Medulla oblongata (tissue), 1 donor: Measurements from ENCODE around the gene IRAK3.
A peak's percentile ranks its signal among the peaks of the same experiment; 100 is the strongest.

Experiments
- DNase-seq: peaks from one replicate; pipeline ENCODE4 v3.0.0-alpha.2; 2015; ENCODE audit errors: extremely low spot score

IRAK3 gene, protein sequence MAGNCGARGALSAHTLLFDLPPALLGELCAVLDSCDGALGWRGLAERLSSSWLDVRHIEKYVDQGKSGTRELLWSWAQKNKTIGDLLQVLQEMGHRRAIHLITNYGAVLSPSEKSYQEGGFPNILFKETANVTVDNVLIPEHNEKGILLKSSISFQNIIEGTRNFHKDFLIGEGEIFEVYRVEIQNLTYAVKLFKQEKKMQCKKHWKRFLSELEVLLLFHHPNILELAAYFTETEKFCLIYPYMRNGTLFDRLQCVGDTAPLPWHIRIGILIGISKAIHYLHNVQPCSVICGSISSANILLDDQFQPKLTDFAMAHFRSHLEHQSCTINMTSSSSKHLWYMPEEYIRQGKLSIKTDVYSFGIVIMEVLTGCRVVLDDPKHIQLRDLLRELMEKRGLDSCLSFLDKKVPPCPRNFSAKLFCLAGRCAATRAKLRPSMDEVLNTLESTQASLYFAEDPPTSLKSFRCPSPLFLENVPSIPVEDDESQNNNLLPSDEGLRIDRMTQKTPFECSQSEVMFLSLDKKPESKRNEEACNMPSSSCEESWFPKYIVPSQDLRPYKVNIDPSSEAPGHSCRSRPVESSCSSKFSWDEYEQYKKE

DNA sequence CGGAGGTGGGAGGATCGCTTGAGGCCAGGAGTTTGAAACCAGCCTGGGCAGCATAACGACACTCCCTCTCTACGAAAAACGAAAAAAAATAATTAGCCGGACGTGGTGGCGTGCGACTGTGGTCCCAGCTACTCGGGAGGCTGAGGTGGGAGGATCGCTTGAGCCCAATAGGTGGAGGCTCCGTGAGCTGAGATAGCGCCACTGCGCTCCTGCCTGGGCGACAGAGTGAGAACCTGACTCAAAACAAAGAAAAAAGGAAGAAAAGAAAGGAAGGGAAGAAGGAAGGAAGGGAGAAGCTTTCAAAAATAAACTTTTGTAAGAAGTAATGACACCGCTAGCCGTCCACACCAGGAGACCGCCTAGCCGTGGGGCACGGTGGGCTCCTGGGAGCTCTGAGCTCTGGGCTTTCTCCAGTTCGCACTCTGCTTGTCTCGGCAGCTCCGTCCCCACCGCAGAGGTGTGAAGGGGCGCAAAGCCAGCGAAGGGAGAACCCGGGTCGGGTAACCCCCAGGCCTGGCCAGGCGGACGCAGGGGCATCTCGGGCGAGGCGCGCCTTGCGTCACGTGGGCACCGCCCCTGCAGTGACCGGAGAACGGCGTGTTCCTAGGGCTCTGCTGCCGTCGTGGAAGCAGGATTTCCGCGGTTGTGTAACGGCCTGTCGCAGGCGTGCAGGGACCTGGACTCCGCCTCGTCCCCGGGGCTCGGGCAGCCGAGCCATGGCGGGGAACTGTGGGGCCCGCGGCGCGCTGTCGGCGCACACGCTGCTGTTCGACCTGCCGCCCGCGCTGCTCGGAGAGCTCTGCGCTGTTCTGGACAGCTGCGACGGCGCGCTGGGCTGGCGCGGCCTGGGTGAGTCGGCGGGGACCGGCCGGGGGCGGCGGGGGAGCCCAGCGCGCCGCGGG is at the start of gene IRAK3:
Gene IRAK3, plus strand, starts transcription at position 631 of the 902 bp plus-strand sequence. Its CDS starts 86 bp downstream, at position 717.
- DNase-seq: peak; percentile 41

- no peak for DNase-seq
Observed at GRCh38 chr12:66139328-66139727, 49.7 kb upstream of the IRAK3 start.

- no peak for DNase-seq
Observed at GRCh38 chr12:66140731-66141130, 48.3 kb upstream of the IRAK3 start.

- no peak for DNase-seq
Observed at GRCh38 chr12:66141299-66141698, 47.7 kb upstream of the IRAK3 start.

- DNase-seq: no peak
Observed at GRCh38 chr12:66142826-66143225, 46.2 kb upstream of the IRAK3 start.

GRCh38 chr12:66143868-66144267 is 45.1 kb upstream of the IRAK3 start:
- DNase-seq: no peak

GRCh38 chr12:66144791-66145754 is 43.9 kb upstream of the IRAK3 start:
- DNase-seq: peak; percentile 25

DNA sequence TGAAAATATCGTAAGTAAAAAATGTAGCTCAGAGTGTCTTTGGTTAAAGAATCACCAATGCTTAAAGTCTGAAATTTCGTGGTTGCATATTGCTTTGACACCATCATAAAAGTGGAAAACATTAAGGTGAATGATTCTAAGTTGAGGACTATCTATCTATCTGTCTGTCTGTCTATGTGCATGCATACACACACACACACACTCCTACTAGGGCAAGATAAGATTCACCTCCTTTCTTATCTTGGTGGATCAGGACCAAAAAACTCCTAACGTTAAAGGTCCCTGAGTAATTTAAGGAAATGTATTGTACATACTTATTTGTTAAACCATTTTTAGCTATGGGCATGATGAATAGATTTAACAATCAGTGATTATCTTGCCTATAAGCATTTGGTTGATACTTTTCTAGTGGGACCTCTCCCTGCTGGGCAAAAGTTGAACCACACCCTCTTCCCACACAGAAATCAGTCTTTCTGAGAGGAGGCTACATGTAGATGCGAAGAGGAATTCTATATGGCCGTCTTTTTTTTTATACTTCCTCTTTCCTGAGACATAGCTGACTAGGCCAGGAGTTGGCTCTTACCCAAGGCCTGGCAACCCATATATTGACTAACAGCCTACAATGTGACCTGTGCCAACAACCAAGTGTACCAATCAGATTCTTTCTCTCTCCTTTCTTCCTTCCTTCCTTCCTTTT is 39.2 kb upstream of the IRAK3 start:
- DNase-seq: no peak

DNA sequence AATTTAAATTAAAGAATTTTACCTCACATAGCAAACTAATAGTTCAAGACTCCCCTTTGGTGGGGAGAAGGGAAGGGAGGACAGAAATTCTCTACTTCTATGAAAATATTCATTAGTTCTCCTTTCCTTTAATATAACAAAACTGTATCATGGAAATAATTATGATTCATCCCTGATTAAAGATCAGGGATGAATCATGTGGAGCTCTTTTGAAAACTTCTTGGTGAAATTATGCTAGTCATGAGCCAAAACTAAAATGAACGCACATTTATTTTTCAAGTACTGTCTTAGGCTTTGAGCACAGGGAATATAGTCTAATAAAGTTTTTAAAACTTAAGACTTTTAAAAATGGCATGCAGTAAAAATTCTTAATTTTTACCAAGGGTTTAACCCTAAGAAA is 36.3 kb upstream of the IRAK3 start:
- no peak for DNase-seq

- no peak for DNase-seq
Observed at GRCh38 chr12:66154776-66155175, 34.2 kb upstream of the IRAK3 start.

- no peak for DNase-seq
Observed at GRCh38 chr12:66156654-66157053, 32.4 kb upstream of the IRAK3 start.

- DNase-seq: no peak
Observed at GRCh38 chr12:66159123-66159522, 29.9 kb upstream of the IRAK3 start.

DNA sequence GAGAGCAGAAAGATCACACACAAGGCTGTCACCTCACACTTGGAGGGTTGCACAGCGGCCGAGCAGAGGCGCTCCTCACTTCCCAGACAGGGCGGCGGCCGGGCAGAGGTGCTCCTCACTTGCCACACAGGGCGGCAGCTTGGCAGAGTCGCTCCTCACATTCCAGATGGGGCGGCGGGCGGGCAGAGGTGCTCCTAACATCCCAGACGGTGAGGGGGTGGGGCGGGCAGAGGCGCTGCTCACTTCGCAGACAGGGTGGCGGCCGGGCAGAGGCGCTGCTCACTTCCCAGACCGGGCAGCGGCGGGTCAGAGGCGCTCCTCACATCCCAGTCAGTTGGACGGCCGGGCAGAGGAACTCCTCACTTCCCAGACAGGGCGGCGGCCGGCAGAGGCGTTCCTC is 28.3 kb upstream of the IRAK3 start:
- no peak for DNase-seq

GRCh38 chr12:66162701-66163100 is 26.3 kb upstream of the IRAK3 start:
- no peak for DNase-seq

DNA sequence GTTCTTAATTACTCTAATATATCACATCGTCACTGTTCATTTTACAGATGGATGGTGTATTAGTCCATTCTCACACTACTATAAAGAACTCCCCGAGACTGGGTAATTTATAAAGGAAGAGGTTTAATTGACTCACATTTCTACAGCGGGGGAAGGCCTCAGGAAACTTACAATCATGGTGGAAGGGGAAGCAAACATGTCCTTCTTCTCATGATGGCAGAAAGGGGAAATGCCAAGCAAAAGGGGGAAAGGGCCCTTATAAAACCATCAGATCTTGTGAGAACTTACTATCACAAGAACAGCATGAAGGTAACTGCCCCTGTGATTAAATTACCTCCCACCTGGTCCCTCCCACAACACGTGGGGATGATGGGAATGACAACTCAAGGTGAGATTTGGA is 25.7 kb upstream of the IRAK3 start:
- no peak for DNase-seq

GRCh38 chr12:66164349-66164821 is 24.6 kb upstream of the IRAK3 start:
- DNase-seq: no peak

DNA sequence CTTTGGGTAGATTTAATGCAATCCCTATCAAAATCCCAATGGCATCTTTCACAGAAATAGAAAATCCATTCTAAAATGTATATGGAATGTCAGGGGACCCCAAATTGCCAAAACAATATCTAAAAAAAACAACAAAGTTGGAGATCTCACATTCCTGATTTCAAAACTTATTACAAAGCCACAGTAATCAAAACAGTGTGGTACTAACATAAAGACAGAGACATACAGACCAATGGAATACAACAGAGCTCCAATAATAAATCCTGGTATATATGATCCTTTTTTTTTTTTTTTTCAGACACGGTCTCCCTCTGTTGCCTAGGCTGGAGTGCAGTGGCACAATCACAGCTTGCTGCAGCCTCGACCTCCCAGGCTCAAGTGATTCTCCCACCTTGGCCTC is 23.9 kb upstream of the IRAK3 start:
- no peak for DNase-seq

DNA sequence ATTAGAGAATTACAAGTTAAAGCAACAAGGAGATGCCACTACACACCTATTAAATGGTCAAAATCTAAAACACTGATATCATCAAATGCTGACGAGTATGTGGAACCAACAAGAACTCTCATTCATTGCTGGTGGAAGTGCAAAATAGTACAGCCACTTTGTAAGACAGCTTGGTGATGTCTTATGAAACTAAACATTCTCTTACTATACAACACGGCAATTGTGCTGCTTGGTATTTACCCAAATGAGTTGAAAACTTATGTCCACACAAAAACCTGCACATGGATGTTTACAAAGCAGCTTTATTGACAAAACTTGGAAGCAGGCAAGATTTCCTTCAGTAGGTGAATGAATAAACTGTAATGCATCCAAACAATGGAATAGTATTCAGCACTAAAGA is 22.5 kb upstream of the IRAK3 start:
- no peak for DNase-seq

- DNase-seq: no peak
Observed at GRCh38 chr12:66168410-66168809, 20.6 kb upstream of the IRAK3 start.
